Liver (tissue), 9 donors: ENCODE results near the gene BTRC. TPM values are rescaled to one million over a fixed set of nuclear protein-coding genes. Genes with fewer than 3 reads are reported as not detected.

Experiments used
- DNase-seq: peaks from one replicate; pipeline ENCODE4 v3.0.0-alpha.2; 2017; ENCODE audit warnings: low spot score
- H3K27ac ChIP-seq, 2 donors: one replicate each; pipeline ENCODE4 v1.7.0; 2013; ENCODE audit warnings: inconsistent platforms in 2 of 2, low read length in 2 of 2, control low read depth in 1 of 2, low read depth in 1 of 2, mild to moderate bottlenecking in 1 of 2
- H3K27me3 ChIP-seq, 4 donors: one replicate each; pipeline versions ENCODE4 v1.6.1 to v1.7.0; 2013; ENCODE audit warnings: low read length in 3 of 4, inconsistent platforms in 1 of 4, mild to moderate bottlenecking in 1 of 4, moderate library complexity in 1 of 4; ENCODE audit not compliant: control insufficient read depth in 4 of 4, insufficient read depth in 4 of 4
- H3K36me3 ChIP-seq, 4 donors: one replicate each; pipeline versions ENCODE4 v1.6.1 to v1.7.0; 2013; ENCODE audit warnings: low read length in 3 of 4, mild to moderate bottlenecking in 3 of 4, low read depth in 1 of 4, moderate library complexity in 1 of 4; ENCODE audit not compliant: control insufficient read depth in 4 of 4, insufficient read depth in 3 of 4
- H3K4me1 ChIP-seq, 4 donors: one replicate each; pipeline versions ENCODE4 v1.6.1 to v1.7.0; 2013; ENCODE audit warnings: low read length in 3 of 4, mild to moderate bottlenecking in 3 of 4, moderate library complexity in 1 of 4; ENCODE audit not compliant: control insufficient read depth in 4 of 4, insufficient read depth in 4 of 4
- H3K4me3 ChIP-seq, 3 donors: one replicate each; pipeline versions ENCODE4 v1.6.1 to v1.7.0; 2013; ENCODE audit warnings: low read length in 3 of 3, control low read depth in 1 of 3, low read depth in 1 of 3, mild to moderate bottlenecking in 1 of 3
- H3K9ac ChIP-seq, 2 donors: one replicate each; pipeline ENCODE4 v1.7.0; 2013; ENCODE audit warnings: low read length in 2 of 2, mild to moderate bottlenecking in 2 of 2, moderate library complexity in 2 of 2, control low read depth in 1 of 2, low read depth in 1 of 2
- H3K9me3 ChIP-seq, 4 donors: one replicate each; pipeline versions ENCODE4 v1.6.1 to v1.7.0; 2013; ENCODE audit warnings: low read length in 3 of 4; ENCODE audit not compliant: control insufficient read depth in 4 of 4
- EGR1 ChIP-seq, 2 donors: IDR thresholded peaks; 2 replicates each; pipeline ENCODE4 v1.6.1; 2016 to 2018; ENCODE audit warnings: antibody characterized with exemption in 2 of 2, low read depth in 2 of 2
- FOXA1 ChIP-seq: IDR thresholded peaks from 2 replicates; pipeline ENCODE4 v1.6.1; 2016; ENCODE audit warnings: antibody characterized with exemption
- GABPA ChIP-seq, 2 donors: IDR thresholded peaks in 1 of 2; conservative IDR thresholded peaks in 1 of 2; 2 replicates each; pipeline ENCODE4 v1.6.1; 2016; ENCODE audit warnings: antibody characterized with exemption in 2 of 2, mild to moderate bottlenecking in 1 of 2, moderate library complexity in 1 of 2
- HNF4A ChIP-seq, 2 donors: conservative IDR thresholded peaks; 2 replicates each; pipeline ENCODE4 v1.6.1; 2016; ENCODE audit warnings: antibody characterized with exemption in 2 of 2, mild to moderate bottlenecking in 2 of 2
- HNF4G ChIP-seq: IDR thresholded peaks from 2 replicates; pipeline ENCODE4 v1.6.1; 2016; ENCODE audit warnings: antibody characterized with exemption
- JUND ChIP-seq, 2 donors: IDR thresholded peaks; 2 replicates each; pipeline ENCODE4 v1.6.1; 2016; ENCODE audit warnings: antibody characterized with exemption in 2 of 2
- MAX ChIP-seq: IDR thresholded peaks from 2 replicates; pipeline ENCODE4 v1.6.1; 2016; ENCODE audit warnings: antibody characterized with exemption
- NR2F2 ChIP-seq: IDR thresholded peaks from 2 replicates; pipeline ENCODE4 v1.6.1; 2016; ENCODE audit warnings: antibody characterized with exemption
- RAD21 ChIP-seq, 2 donors: IDR thresholded peaks; 2 replicates each; pipeline ENCODE4 v1.6.1; 2016; ENCODE audit warnings: antibody characterized with exemption in 2 of 2, mild to moderate bottlenecking in 2 of 2
- REST ChIP-seq: IDR thresholded peaks from 2 replicates; pipeline ENCODE4 v1.6.1; 2016; ENCODE audit warnings: antibody characterized with exemption, mild to moderate bottlenecking
- SP1 ChIP-seq: IDR thresholded peaks from 2 replicates; pipeline ENCODE4 v1.6.1; 2018; ENCODE audit warnings: antibody characterized with exemption, mild to moderate bottlenecking
- YY1 ChIP-seq: IDR thresholded peaks from 2 replicates; pipeline ENCODE4 v1.6.1; 2016; ENCODE audit warnings: antibody characterized with exemption, mild to moderate bottlenecking
- ZBTB33 ChIP-seq: IDR thresholded peaks from 2 replicates; pipeline ENCODE4 v1.6.1; 2016; ENCODE audit warnings: antibody characterized with exemption
- WGBS: extraction: QIAGEN DNeasy Blood & Tissue Kit; methylation state at CpG from one replicate; pipeline ENCODE4 v1.1.7; 2013; 5-methylcytosine and 5-hydroxymethylcytosine counted together
- polyA plus RNA-seq, 2 donors: library from polyadenylated mRNA; stranded (reverse) in 1 of 2; unstranded in 1 of 2; fragments of 200-250 nt in 1 of 2; fragments of >200 nt in 1 of 2; fragmentation: Nextera tagmentation in 1 of 2; extraction: Ambion mirVana in 1 of 2; gene quantifications; one replicate each; pipeline versions ENCODE4 v1.2.1 to v1.2.3, GENCODE V29; 2013 to 2015
- total RNA-seq, 2 donors: library from RNA; depleted of rRNA; stranded (reverse); fragments of >200 nt; gene quantifications; one replicate each; pipeline ENCODE4 v1.2.3, GENCODE V29; 2014
- donor health status: healthy.
- donor health status: healthy.
- donor health status: healthy.
- donor health status: healthy.
- donor health status: healthy.

BTRC gene
- total and polyA plus RNA-seq, 4 donors: 2.7 to 28.2 (median 5.9) TPM

- Histone ChIP-seq H3K27ac (no peak overlapping the region), H3K9me3 (no peaks in the 10 kb centered on the region), H3K4me1 (peaks cover 0 to 14% (median 10%) of the 10 kb centered on the region in 4 donors), H3K27me3 (no peaks in the 10 kb centered on the region), H3K9ac (no peak overlapping the region), H3K4me3 (no peak overlapping the region), H3K36me3 (no peaks in the 10 kb centered on the region)
- TF ChIP-seq GABPA (IDR thresholded peaks at IDR 0.05 in 1 of 2, conservative IDR thresholded peaks at IDR 0.05 in 1 of 2) (no peak), MAX (no peak), NR2F2 (no peak), JUND (IDR thresholded peaks at IDR 0.05) (no peak)
- no peak for DNase-seq
- 96% methylated on average over 3 of the region's 3 CpGs for WGBS
These were observed 138.2 kb downstream of the BTRC start for GRCh38 chr10:101492205-101492604.

- no peak overlapping the region for H3K4me3 ChIP-seq
- TF ChIP-seq HNF4A (conservative IDR thresholded peaks at IDR 0.05) (no peak), FOXA1 (no peak), SP1 (no peak)
These were observed 138.8 kb downstream of the BTRC start for GRCh38 chr10:101492814-101493213.

GRCh38 chr10:101493249-101493648 lies 139.3 kb downstream of the BTRC start:
- H3K36me3 ChIP-seq: no peaks in the 10 kb centered on the region
- WGBS: 73% methylated on average over 1 of the region's 1 CpG
- H3K27me3 ChIP-seq: no peaks in the 10 kb centered on the region
- no peak overlapping the region for H3K4me3 ChIP-seq
- no peak overlapping the region for H3K9ac ChIP-seq
- peaks cover 0 to 14% (median 10%) of the 10 kb centered on the region in 4 donors for H3K4me1 ChIP-seq
- no peaks in the 10 kb centered on the region for H3K9me3 ChIP-seq
- TF ChIP-seq EGR1 (IDR thresholded peaks at IDR 0.05; ENCODE audit: low read depth in 2 of 2): no peak
- peak; percentile 46 to 58 for TF ChIP-seq HNF4A (conservative IDR thresholded peaks at IDR 0.05)
- H3K27ac ChIP-seq: no peak overlapping the region
- DNase-seq: no peak

More at GRCh38 chr10:101492814-101493213, 138.8 kb downstream of the BTRC start:
- Histone ChIP-seq H3K27ac (no peak overlapping the region), H3K36me3 (no peaks in the 10 kb centered on the region), H3K9ac (no peak overlapping the region), H3K27me3 (no peaks in the 10 kb centered on the region), H3K4me1 (peaks cover 0 to 14% (median 10%) of the 10 kb centered on the region in 4 donors), H3K9me3 (no peaks in the 10 kb centered on the region)
- DNase-seq: no peak
- WGBS: 86% methylated on average over 1 of the region's 1 CpG

GRCh38 chr10:101493782-101494281 lies 139.9 kb downstream of the BTRC start:
- H3K9ac ChIP-seq: no peak overlapping the region
- H3K9me3 ChIP-seq: no peaks in the 10 kb centered on the region
- no peak for DNase-seq
- H3K4me1 ChIP-seq: peaks cover 0 to 14% (median 10%) of the 10 kb centered on the region in 4 donors
- TF ChIP-seq EGR1 (IDR thresholded peaks at IDR 0.05; ENCODE audit: low read depth in 2 of 2): no peak
- 30% methylated on average over 1 of the region's 1 CpG for WGBS
- peak overlapping the region in 1 of 2 donors; percentile 21 for H3K27ac ChIP-seq
- H3K36me3 ChIP-seq: no peaks in the 10 kb centered on the region
- no peaks in the 10 kb centered on the region for H3K27me3 ChIP-seq
- no peak overlapping the region for H3K4me3 ChIP-seq

- Histone ChIP-seq H3K9ac (no peak overlapping the region), H3K4me1 (peaks cover 0 to 14% (median 10%) of the 10 kb centered on the region in 4 donors), H3K9me3 (no peaks in the 10 kb centered on the region), H3K27ac (no peak overlapping the region), H3K4me3 (no peak overlapping the region), H3K27me3 (no peaks in the 10 kb centered on the region), H3K36me3 (no peaks in the 10 kb centered on the region)
- 96% methylated on average over 1 of the region's 1 CpG for WGBS
- DNase-seq: no peak
- no peak for TF ChIP-seq FOXA1
- TF ChIP-seq RAD21 (IDR thresholded peaks at IDR 0.05): no peak
- no peak for TF ChIP-seq HNF4G
- no peak for TF ChIP-seq ZBTB33
- no peak for TF ChIP-seq SP1
- no peak for TF ChIP-seq GABPA (IDR thresholded peaks at IDR 0.05 in 1 of 2, conservative IDR thresholded peaks at IDR 0.05 in 1 of 2)
- no peak for TF ChIP-seq MAX
- TF ChIP-seq REST: no peak
- no peak for TF ChIP-seq EGR1 (IDR thresholded peaks at IDR 0.05; ENCODE audit: low read depth in 2 of 2)
- no peak for TF ChIP-seq NR2F2
- TF ChIP-seq YY1: no peak
These were observed 140.7 kb downstream of the BTRC start for GRCh38 chr10:101494650-101495049.
